ENCODE data around the gene PEX10. TPM values are rescaled to one million over a fixed set of nuclear protein-coding genes. Genes with fewer than 3 reads are reported as not detected.

Gene PEX10
- total RNA-seq, 1 donor = 34.7 TPM

DNA sequence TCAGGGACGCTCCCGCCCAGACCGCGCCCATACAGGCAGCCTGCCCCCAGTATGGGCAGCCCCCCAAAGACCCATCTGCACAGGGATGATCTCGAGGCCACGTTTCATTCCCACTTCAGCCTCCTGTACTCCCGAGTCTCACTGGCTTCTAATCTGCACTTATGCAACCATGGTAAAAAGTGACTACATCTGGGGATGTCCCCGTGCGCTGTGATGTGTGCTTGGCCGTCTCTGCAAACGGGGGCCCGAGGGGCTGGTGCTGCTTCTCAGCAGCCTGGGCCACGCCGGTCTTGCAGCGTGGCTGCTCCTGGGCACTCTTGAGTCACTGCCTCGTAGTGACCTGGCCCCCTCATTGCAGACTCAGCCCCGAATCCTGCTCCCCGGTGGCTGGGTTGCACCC lies 46.3 kb upstream of the PEX10 start:
- no peak for DNase-seq (ENCODE audit: insufficient read length, low spot score, missing footprints)

DNA sequence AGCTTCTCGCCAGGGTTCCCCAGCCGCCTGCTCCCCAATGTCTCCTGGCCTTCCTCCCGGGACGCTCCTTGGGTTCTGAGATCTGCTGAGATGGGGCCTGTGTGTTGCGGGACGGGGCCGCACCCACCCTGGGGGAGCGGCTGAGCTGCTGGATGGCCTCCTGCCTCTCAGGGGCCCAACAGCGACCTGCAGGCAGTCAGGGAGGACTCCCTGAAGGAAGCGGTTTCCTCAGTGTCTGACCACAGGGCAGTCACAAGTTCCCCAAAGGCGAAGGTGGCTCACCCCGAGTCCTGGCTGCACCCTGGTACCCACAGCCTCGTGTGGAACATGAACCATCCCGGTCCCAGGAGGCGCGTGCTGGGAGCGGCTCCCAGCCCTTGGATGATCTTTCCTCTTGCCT lies 45.1 kb upstream of the PEX10 start:
- Histone ChIP-seq H3K4me2 (ENCODE audit: insufficient read depth, low read length) (no peak overlapping the region), H4K20me1 (ENCODE audit: insufficient read depth, low read length) (no peaks in the 10 kb centered on the region), H3K9me3 (ENCODE audit: low read depth, low read length) (no peaks in the 10 kb centered on the region), H3K27me3 (ENCODE audit: insufficient read depth, low read length) (peaks cover 3% of the 10 kb centered on the region), H3K4me3 (ENCODE audit: insufficient read depth, low read length) (no peak overlapping the region), H3K36me3 (ENCODE audit: insufficient read depth, low read length) (no peaks in the 10 kb centered on the region), H3K4me1 (ENCODE audit: insufficient read depth, low read length) (peaks cover 4% of the 10 kb centered on the region), H3K79me2 (ENCODE audit: insufficient read depth, low read length) (no peaks in the 10 kb centered on the region), H3K27ac (ENCODE audit: low read depth, low read length) (no peak overlapping the region), H2AFZ (ENCODE audit: low read length) (no peak overlapping the region)
- no peak for DNase-seq (ENCODE audit: insufficient read length, low spot score, missing footprints)
- TF ChIP-seq, protein P1, sequence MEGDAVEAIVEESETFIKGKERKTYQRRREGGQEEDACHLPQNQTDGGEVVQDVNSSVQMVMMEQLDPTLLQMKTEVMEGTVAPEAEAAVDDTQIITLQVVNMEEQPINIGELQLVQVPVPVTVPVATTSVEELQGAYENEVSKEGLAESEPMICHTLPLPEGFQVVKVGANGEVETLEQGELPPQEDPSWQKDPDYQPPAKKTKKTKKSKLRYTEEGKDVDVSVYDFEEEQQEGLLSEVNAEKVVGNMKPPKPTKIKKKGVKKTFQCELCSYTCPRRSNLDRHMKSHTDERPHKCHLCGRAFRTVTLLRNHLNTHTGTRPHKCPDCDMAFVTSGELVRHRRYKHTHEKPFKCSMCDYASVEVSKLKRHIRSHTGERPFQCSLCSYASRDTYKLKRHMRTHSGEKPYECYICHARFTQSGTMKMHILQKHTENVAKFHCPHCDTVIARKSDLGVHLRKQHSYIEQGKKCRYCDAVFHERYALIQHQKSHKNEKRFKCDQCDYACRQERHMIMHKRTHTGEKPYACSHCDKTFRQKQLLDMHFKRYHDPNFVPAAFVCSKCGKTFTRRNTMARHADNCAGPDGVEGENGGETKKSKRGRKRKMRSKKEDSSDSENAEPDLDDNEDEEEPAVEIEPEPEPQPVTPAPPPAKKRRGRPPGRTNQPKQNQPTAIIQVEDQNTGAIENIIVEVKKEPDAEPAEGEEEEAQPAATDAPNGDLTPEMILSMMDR (IDR thresholded peaks at IDR 0.05; ENCODE audit: extremely low read depth, low read depth, low read length) = no peak

More for the DNA sequence above, 46.3 kb upstream of the PEX10 start:
- no peaks in the 10 kb centered on the region for H4K20me1 ChIP-seq (ENCODE audit: insufficient read depth, low read length)
- H3K36me3 ChIP-seq (ENCODE audit: insufficient read depth, low read length) = no peaks in the 10 kb centered on the region
- no peak overlapping the region for H3K4me3 ChIP-seq (ENCODE audit: insufficient read depth, low read length)
- no peak overlapping the region for H3K27ac ChIP-seq (ENCODE audit: low read depth, low read length)
- no peaks in the 10 kb centered on the region for H3K79me2 ChIP-seq (ENCODE audit: insufficient read depth, low read length)
- no peak overlapping the region for H2AFZ ChIP-seq (ENCODE audit: low read length)
- peaks cover 15% of the 10 kb centered on the region for H3K27me3 ChIP-seq (ENCODE audit: insufficient read depth, low read length)
- no peak overlapping the region for H3K4me2 ChIP-seq (ENCODE audit: insufficient read depth, low read length)
- TF ChIP-seq, protein P1 (IDR thresholded peaks at IDR 0.05; ENCODE audit: extremely low read depth, low read depth, low read length) = no peak
- no peaks in the 10 kb centered on the region for H3K9me3 ChIP-seq (ENCODE audit: low read depth, low read length)
- no peaks in the 10 kb centered on the region for H3K4me1 ChIP-seq (ENCODE audit: insufficient read depth, low read length)

DNA sequence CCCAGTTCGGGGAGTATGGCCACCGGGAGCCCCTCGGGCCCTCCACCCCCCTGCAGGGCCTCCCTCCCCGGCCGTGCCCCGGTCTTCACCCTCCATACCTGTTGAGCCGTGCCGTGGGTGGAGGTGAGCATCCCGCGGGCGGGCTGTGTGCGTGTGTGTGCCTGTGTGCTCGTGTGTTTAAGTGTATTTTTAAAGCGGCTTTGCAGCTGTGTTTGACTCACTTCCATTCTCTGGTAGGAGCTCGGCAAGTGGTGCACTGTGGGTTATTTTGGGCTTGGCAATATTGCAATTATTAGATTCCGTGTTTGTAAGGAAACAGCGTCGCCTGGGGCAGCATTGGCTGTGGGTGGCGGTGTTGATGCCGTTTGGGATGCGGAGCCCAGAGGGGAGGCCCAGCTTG lies 43.4 kb upstream of the PEX10 start:
- TF ChIP-seq, protein P1 (IDR thresholded peaks at IDR 0.05; ENCODE audit: extremely low read depth, low read depth, low read length) = no peak
- Histone ChIP-seq H3K79me2 (ENCODE audit: insufficient read depth, low read length) (no peaks in the 10 kb centered on the region), H3K4me2 (ENCODE audit: insufficient read depth, low read length) (no peak overlapping the region), H3K9me3 (ENCODE audit: low read depth, low read length) (no peaks in the 10 kb centered on the region), H3K27ac (ENCODE audit: low read depth, low read length) (no peak overlapping the region), H3K27me3 (ENCODE audit: insufficient read depth, low read length) (no peaks in the 10 kb centered on the region), H3K4me3 (ENCODE audit: insufficient read depth, low read length) (no peak overlapping the region), H3K4me1 (ENCODE audit: insufficient read depth, low read length) (peaks cover 15% of the 10 kb centered on the region), H3K36me3 (ENCODE audit: insufficient read depth, low read length) (no peaks in the 10 kb centered on the region), H2AFZ (ENCODE audit: low read length) (no peak overlapping the region), H4K20me1 (ENCODE audit: insufficient read depth, low read length) (no peaks in the 10 kb centered on the region)
- DNase-seq (ENCODE audit: insufficient read length, low spot score, missing footprints) = no peak

DNA sequence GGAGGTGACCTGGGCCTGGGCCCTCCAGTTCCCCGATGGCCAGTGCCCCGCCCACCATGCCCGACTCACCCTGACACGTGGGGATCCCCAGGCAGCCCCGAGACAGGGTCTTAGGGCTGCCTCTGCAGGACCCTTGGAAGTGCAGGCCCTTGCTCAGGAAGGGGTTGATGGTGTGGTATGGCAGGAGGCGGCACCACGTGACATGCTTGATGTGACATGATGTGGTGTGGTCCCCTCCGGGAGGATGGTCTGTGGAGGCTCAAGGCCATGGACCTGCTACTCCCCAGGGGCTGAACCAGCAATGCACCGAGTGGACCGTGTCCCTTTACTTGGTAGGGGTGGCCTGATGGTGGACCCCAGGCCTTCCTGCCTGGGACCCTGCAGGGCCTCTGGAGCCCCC lies 41.9 kb upstream of the PEX10 start:
- H3K4me3 ChIP-seq (ENCODE audit: insufficient read depth, low read length) = no peak overlapping the region
- no peak overlapping the region for H2AFZ ChIP-seq (ENCODE audit: low read length)
- H3K27me3 ChIP-seq (ENCODE audit: insufficient read depth, low read length) = no peaks in the 10 kb centered on the region
- peaks cover 15% of the 10 kb centered on the region for H3K4me1 ChIP-seq (ENCODE audit: insufficient read depth, low read length)
- H3K36me3 ChIP-seq (ENCODE audit: insufficient read depth, low read length) = no peaks in the 10 kb centered on the region
- TF ChIP-seq, protein P1 (IDR thresholded peaks at IDR 0.05; ENCODE audit: extremely low read depth, low read depth, low read length) = no peak
- no peak overlapping the region for H3K4me2 ChIP-seq (ENCODE audit: insufficient read depth, low read length)
- DNase-seq (ENCODE audit: insufficient read length, low spot score, missing footprints) = no peak
- H4K20me1 ChIP-seq (ENCODE audit: insufficient read depth, low read length) = no peaks in the 10 kb centered on the region
- no peak overlapping the region for H3K27ac ChIP-seq (ENCODE audit: low read depth, low read length)
- no peaks in the 10 kb centered on the region for H3K79me2 ChIP-seq (ENCODE audit: insufficient read depth, low read length)
- H3K9me3 ChIP-seq (ENCODE audit: low read depth, low read length) = no peaks in the 10 kb centered on the region
